Memory B cell (primary cell): Measurements from ENCODE around the gene VSIG2.
A peak's percentile ranks its signal among the peaks of the same experiment; 100 is the strongest.

Source experiments
- ATAC-seq: fragments of 150-1000 bp; cut with Tn5 transposase; 2 replicates; pipeline ENCODE4 v1.10.0; 2021; ENCODE audit warnings: low read depth, mild to moderate bottlenecking, moderate library complexity
- DNase-seq, 2 donors: peaks; one replicate each; pipeline ENCODE4 v3.0.0; 2022; ENCODE audit warnings: low spot score in 2 of 2
- H3K27ac Mint-ChIP-seq: one replicate; pipeline ENCODE4 v1.8.0; 2022; ENCODE audit warnings: mild to moderate bottlenecking, moderate library complexity, mixed read lengths
- H3K27me3 Mint-ChIP-seq: one replicate; pipeline ENCODE4 v1.8.0; 2022; ENCODE audit warnings: mixed read lengths
- H3K36me3 Mint-ChIP-seq: one replicate; pipeline ENCODE4 v1.8.0; 2022; ENCODE audit warnings: mild to moderate bottlenecking, mixed read lengths
- H3K4me1 Mint-ChIP-seq: one replicate; pipeline ENCODE4 v1.8.0; 2022; ENCODE audit warnings: mixed read lengths
- H3K4me3 Mint-ChIP-seq: one replicate; pipeline ENCODE4 v1.8.0; 2022; ENCODE audit warnings: mild to moderate bottlenecking, moderate library complexity, mixed read lengths
- H3K9me3 Mint-ChIP-seq: one replicate; pipeline ENCODE4 v1.8.0; 2022; ENCODE audit warnings: mixed read lengths

VSIG2 gene

GRCh38 chr11:124729571-124729970 lies 22.5 kb downstream of the VSIG2 start:
- Mint-ChIP-seq H3K4me3 (no peak overlapping the region), H3K4me1 (peaks cover 18% of the 10 kb centered on the region), H3K36me3 (no peaks in the 10 kb centered on the region), H3K27ac (no peak overlapping the region), H3K9me3 (no peaks in the 10 kb centered on the region), H3K27me3 (peaks cover 9% of the 10 kb centered on the region)
- no peak for DNase-seq
- no peak for ATAC-seq

- Mint-ChIP-seq H3K36me3 (no peaks in the 10 kb centered on the region), H3K4me3 (no peak overlapping the region), H3K27me3 (peaks cover 12% of the 10 kb centered on the region), H3K27ac (no peak overlapping the region), H3K9me3 (no peaks in the 10 kb centered on the region), H3K4me1 (peaks cover 18% of the 10 kb centered on the region)
- ATAC-seq = no peak
- DNase-seq = no peak
Measured at GRCh38 chr11:124728134-124728533, 23.9 kb downstream of the VSIG2 start.

- Mint-ChIP-seq H3K27me3 (peaks cover 18% of the 10 kb centered on the region), H3K36me3 (peaks cover 3% of the 10 kb centered on the region), H3K9me3 (no peaks in the 10 kb centered on the region), H3K4me1 (peaks cover 18% of the 10 kb centered on the region), H3K27ac (no peak overlapping the region), H3K4me3 (no peak overlapping the region)
- no peak for DNase-seq
- no peak for ATAC-seq
Measured at GRCh38 chr11:124727474-124727873, 24.6 kb downstream of the VSIG2 start.

- no peaks in the 10 kb centered on the region for H3K9me3 Mint-ChIP-seq
- ATAC-seq = peak; percentile 15
- H3K4me3 Mint-ChIP-seq = peak overlapping the region; percentile 45
- DNase-seq = no peak
- H3K4me1 Mint-ChIP-seq = peaks cover 15% of the 10 kb centered on the region
- peaks cover 26% of the 10 kb centered on the region for H3K27me3 Mint-ChIP-seq
- no peak overlapping the region for H3K27ac Mint-ChIP-seq
- H3K36me3 Mint-ChIP-seq = peaks cover 3% of the 10 kb centered on the region
Measured at GRCh38 chr11:124725719-124726105, 26.3 kb downstream of the VSIG2 start.

GRCh38 chr11:124724979-124725718 lies 26.9 kb downstream of the VSIG2 start:
- peak; percentile 74 for ATAC-seq
- H3K4me1 Mint-ChIP-seq = peaks cover 15% of the 10 kb centered on the region
- peaks cover 26% of the 10 kb centered on the region for H3K27me3 Mint-ChIP-seq

GRCh38 chr11:124722176-124722575 lies 29.9 kb downstream of the VSIG2 start:
- no peaks in the 10 kb centered on the region for H3K9me3 Mint-ChIP-seq
- H3K27me3 Mint-ChIP-seq = peaks cover 38% of the 10 kb centered on the region
- H3K4me1 Mint-ChIP-seq = peaks cover 25% of the 10 kb centered on the region
- H3K4me3 Mint-ChIP-seq = no peak overlapping the region
- DNase-seq (no peak), ATAC-seq (no peak)
- peaks cover 6% of the 10 kb centered on the region for H3K36me3 Mint-ChIP-seq
- no peak overlapping the region for H3K27ac Mint-ChIP-seq

More at GRCh38 chr11:124724979-124725718, 26.9 kb downstream of the VSIG2 start:
- no peak overlapping the region for H3K27ac Mint-ChIP-seq
- H3K4me3 Mint-ChIP-seq = peak overlapping the region; percentile 58
- no peaks in the 10 kb centered on the region for H3K9me3 Mint-ChIP-seq
- peaks cover 3% of the 10 kb centered on the region for H3K36me3 Mint-ChIP-seq
- DNase-seq = no peak

- Mint-ChIP-seq H3K27ac (no peak overlapping the region), H3K4me3 (no peak overlapping the region), H3K4me1 (peaks cover 10% of the 10 kb centered on the region), H3K36me3 (peaks cover 6% of the 10 kb centered on the region), H3K27me3 (peaks cover 34% of the 10 kb centered on the region), H3K9me3 (no peaks in the 10 kb centered on the region)
- no peak for ATAC-seq
- DNase-seq = no peak
Measured at GRCh38 chr11:124719534-124719933, 32.5 kb downstream of the VSIG2 start.

GRCh38 chr11:124718801-124719200 lies 33.3 kb downstream of the VSIG2 start:
- H3K27ac Mint-ChIP-seq = no peak overlapping the region
- peaks cover 10% of the 10 kb centered on the region for H3K4me1 Mint-ChIP-seq
- no peak overlapping the region for H3K4me3 Mint-ChIP-seq
- no peak for ATAC-seq
- peaks cover 34% of the 10 kb centered on the region for H3K27me3 Mint-ChIP-seq
- H3K36me3 Mint-ChIP-seq = peaks cover 6% of the 10 kb centered on the region
- no peaks in the 10 kb centered on the region for H3K9me3 Mint-ChIP-seq
- DNase-seq = no peak

- H3K4me3 Mint-ChIP-seq = peak overlapping the region; percentile 69
Measured at GRCh38 chr11:124717786-124718651, 34.0 kb downstream of the VSIG2 start.

GRCh38 chr11:124717421-124717785 lies 34.7 kb downstream of the VSIG2 start:
- Mint-ChIP-seq H3K27me3 (peaks cover 24% of the 10 kb centered on the region), H3K9me3 (no peaks in the 10 kb centered on the region), H3K4me3 (peak overlapping the region; percentile 69), H3K4me1 (peaks cover 10% of the 10 kb centered on the region), H3K27ac (no peak overlapping the region), H3K36me3 (peaks cover 2% of the 10 kb centered on the region)
- ATAC-seq = no peak
- no peak for DNase-seq

More at GRCh38 chr11:124717786-124718651, 34.0 kb downstream of the VSIG2 start:
- Mint-ChIP-seq H3K9me3 (no peaks in the 10 kb centered on the region), H3K36me3 (peaks cover 6% of the 10 kb centered on the region), H3K27me3 (peaks cover 30% of the 10 kb centered on the region), H3K4me1 (peaks cover 10% of the 10 kb centered on the region), H3K27ac (no peak overlapping the region)
- ATAC-seq (peak; percentile 53), DNase-seq (no peak)

- ATAC-seq = no peak
- no peaks in the 10 kb centered on the region for H3K9me3 Mint-ChIP-seq
Measured at GRCh38 chr11:124716591-124716990, 35.5 kb downstream of the VSIG2 start.

GRCh38 chr11:124712392-124712791 lies 39.7 kb downstream of the VSIG2 start:
- peaks cover 9% of the 10 kb centered on the region for H3K36me3 Mint-ChIP-seq
- H3K27me3 Mint-ChIP-seq = peaks cover 8% of the 10 kb centered on the region
- ATAC-seq (no peak), DNase-seq (no peak)
- no peak overlapping the region for H3K4me3 Mint-ChIP-seq
- peaks cover 5% of the 10 kb centered on the region for H3K9me3 Mint-ChIP-seq
- H3K27ac Mint-ChIP-seq = no peak overlapping the region
- peaks cover under 1% of the 10 kb centered on the region for H3K4me1 Mint-ChIP-seq

More at GRCh38 chr11:124716591-124716990, 35.5 kb downstream of the VSIG2 start:
- peaks cover 2% of the 10 kb centered on the region for H3K36me3 Mint-ChIP-seq
- H3K27me3 Mint-ChIP-seq = peaks cover 20% of the 10 kb centered on the region
- H3K4me3 Mint-ChIP-seq = no peak overlapping the region
- H3K4me1 Mint-ChIP-seq = peaks cover 10% of the 10 kb centered on the region
- DNase-seq = no peak
- H3K27ac Mint-ChIP-seq = no peak overlapping the region

GRCh38 chr11:124707829-124708228 lies 44.2 kb downstream of the VSIG2 start:
- Mint-ChIP-seq H3K9me3 (peaks cover 8% of the 10 kb centered on the region), H3K4me3 (no peak overlapping the region), H3K27ac (no peak overlapping the region), H3K4me1 (no peaks in the 10 kb centered on the region), H3K36me3 (peaks cover 20% of the 10 kb centered on the region), H3K27me3 (peaks cover 4% of the 10 kb centered on the region)
- ATAC-seq (no peak), DNase-seq (no peak)

GRCh38 chr11:124700028-124700427 lies 52.0 kb downstream of the VSIG2 start:
- peaks cover 10% of the 10 kb centered on the region for H3K9me3 Mint-ChIP-seq
- H3K27me3 Mint-ChIP-seq = peaks cover 8% of the 10 kb centered on the region
- DNase-seq (no peak), ATAC-seq (no peak)
- no peak overlapping the region for H3K4me3 Mint-ChIP-seq
- no peak overlapping the region for H3K27ac Mint-ChIP-seq
- peaks cover 7% of the 10 kb centered on the region for H3K36me3 Mint-ChIP-seq
- peaks cover 2% of the 10 kb centered on the region for H3K4me1 Mint-ChIP-seq
